Transverse colon (tissue), 4 donors: Measurements from ENCODE around the gene TRIP13.

Experiments used
- CTCF ChIP-seq, 5 experiments: fragments of 200-600 bp in 3 of 5; fragments of 450-650 bp in 2 of 5; sonication (generic) in 3 of 5; IDR thresholded peaks; 1 replicate in 2 of 5; 2 replicates in 3 of 5; pipeline ENCODE4 v1.5.1; 2016 to 2017; ENCODE audit warnings: antibody characterized with exemption in 5 of 5, inconsistent platforms in 3 of 5, mild to moderate bottlenecking in 2 of 5, moderate library complexity in 1 of 5
- EP300 ChIP-seq: sonication (generic); formaldehyde crosslinking; IDR thresholded peaks from one replicate; pipeline ENCODE4 v1.6.1; 2017; ENCODE audit warnings: antibody characterized with exemption, low read depth
- POLR2AphosphoS5 ChIP-seq, 3 donors: sonication (generic); formaldehyde crosslinking; IDR thresholded peaks; one replicate each; pipeline ENCODE4 v1.6.1; 2016; ENCODE audit warnings: antibody characterized with exemption in 3 of 3

GRCh38 chr5:956941-957747, 64.5 kb downstream of the TRIP13 start:
- TF ChIP-seq EP300, result no peak
- no peak for TF ChIP-seq CTCF (IDR thresholded peaks at IDR 0.05)
- TF ChIP-seq POLR2AphosphoS5 (IDR thresholded peaks at IDR 0.05), result peak in 2 of 3 donors; percentile 9 to 33
